Measurements from ENCODE around the gene WLS. TPM values are rescaled to one million over a fixed set of nuclear protein-coding genes. Genes with fewer than 3 reads are reported as not detected.
A peak's percentile ranks its signal among the peaks of the same experiment; 100 is the strongest.

WLS gene
- total RNA-seq, 1 donor from 2014 or later = 128 TPM

GRCh38 chr1:68103011-68103545 lies 129.2 kb downstream of the WLS start:
- DNase-seq (ENCODE audit: low read depth, low spot score) = peak; percentile 51

- DNase-seq (ENCODE audit: low read depth, low spot score) = no peak
Measured at GRCh38 chr1:68101829-68102228, 130.5 kb downstream of the WLS start.

DNA sequence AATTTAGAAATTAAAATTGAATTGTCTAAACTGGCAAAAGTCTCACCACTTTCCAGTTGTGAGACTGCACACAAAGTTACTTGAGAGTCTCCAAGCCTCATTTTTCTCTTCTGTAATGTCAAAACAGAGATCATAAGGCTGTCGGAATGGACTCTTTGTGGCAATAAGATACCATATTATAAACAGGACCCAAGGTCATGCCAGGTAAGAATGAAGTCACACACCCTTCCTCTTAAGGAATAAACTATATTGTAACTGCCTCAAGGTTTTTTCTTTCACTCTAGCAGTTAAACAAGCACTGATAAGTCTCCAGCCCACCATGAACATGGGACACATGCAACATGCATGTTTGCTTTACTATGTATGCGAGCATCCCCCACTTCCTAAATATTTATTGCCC lies 131.8 kb downstream of the WLS start:
- no peak for DNase-seq (ENCODE audit: low read depth, low spot score)

GRCh38 chr1:68093737-68094136 lies 138.6 kb downstream of the WLS start:
- DNase-seq (ENCODE audit: low read depth, low spot score) = no peak

GRCh38 chr1:68087184-68087583 lies 145.1 kb downstream of the WLS start:
- DNase-seq (ENCODE audit: low read depth, low spot score) = peak; percentile 15

DNA sequence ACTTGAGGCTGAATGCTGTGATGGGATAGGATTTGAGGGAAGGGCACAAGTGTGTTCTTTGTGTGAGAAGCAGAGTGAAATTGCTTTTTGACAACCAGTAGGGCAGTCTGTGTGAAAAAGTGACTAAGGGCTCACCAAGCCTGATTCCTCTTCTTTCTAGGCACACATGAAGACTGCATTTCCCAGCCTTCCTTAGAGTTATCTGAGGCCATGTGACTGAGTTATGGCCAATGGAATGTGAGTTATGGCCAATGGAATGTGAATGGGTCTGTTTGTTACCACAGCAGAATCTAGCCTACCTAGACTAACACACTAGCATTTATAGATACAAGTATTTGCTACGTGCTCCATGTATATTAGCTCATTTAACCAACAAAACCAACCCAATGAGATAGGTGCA lies 146.6 kb downstream of the WLS start:
- DNase-seq (ENCODE audit: low read depth, low spot score) = no peak

DNA sequence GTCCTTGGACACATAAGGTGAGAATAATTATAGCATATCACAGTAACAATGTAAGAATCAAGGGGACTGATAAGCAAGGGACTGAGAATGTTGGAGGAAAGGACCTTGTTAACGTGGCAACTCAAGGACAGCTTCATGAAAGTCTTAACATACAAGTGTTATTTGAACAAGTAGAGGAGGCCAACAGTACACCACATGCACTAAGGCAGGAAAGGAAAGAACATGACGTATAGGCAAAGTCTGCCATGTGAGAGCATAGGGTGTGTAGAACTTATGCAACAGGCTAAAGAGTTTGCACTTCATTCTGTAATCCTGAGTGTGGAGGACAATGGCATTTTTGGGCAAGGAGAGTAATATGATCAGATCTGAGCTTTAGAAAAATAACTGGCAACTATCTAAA lies 148.6 kb downstream of the WLS start:
- DNase-seq (ENCODE audit: low read depth, low spot score) = no peak

DNA sequence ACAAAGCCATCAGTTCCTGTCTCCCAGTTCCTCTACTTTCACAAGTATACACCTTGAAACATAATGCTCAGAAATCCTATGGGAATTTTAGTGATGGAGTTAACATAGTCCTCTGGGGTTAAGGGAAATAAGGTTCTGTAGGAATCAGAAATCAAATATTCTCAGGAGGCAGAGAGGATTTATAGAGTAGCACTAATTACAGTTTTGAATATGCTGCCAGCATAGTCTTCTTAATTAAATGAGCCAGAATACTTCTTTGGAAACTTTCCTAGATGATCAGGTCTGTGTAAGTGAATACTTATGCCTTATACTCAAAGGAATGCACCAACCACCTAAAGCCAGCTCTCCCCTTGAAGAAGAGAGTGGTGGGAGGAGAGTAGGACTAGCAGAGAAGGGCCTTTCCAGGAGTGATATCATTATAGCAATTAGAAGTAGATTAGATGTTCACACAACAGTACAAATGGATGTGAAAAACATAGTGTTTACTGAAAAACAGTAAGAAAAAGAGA lies 150.5 kb downstream of the WLS start:
- DNase-seq (ENCODE audit: low read depth, low spot score) = no peak

DNA sequence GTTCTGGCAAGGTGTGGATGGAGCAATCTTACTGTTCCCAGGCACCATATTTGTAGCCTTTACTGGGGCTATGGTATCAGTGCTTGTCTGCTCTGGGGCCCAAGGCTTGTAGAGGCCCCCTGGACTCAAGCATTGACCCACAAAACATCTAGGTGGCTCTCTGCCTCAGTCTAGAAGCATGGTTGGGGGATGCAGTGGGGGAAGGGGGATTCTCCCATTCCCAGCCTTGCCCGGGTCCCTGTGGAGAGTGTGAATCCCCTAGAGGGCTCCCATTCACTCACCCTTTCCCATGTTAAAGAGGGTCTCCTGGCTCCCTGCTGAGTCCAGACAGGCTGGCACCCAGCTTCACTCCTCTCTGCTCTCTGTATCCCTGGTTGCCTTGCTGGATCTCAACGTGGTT lies 153.7 kb downstream of the WLS start:
- DNase-seq (ENCODE audit: low read depth, low spot score) = no peak

Other genes with a start within 250 kb of the WLS start
- 0.59 and 5.4 TPM in 2 replicates for gene DIRAS3, start 181.9 kb downstream of the WLS start, total RNA-seq
- gene RPE65, start 217.4 kb upstream of the WLS start, total RNA-seq = not detected in 2 replicates